Esophagus squamous epithelium (tissue), 5 donors: ENCODE measurements around the gene GABBR2. TPM values are rescaled to one million over a fixed set of nuclear protein-coding genes. Genes with fewer than 3 reads are reported as not detected.

Experiments
- DNase-seq: peaks from one replicate; lab custom pipeline; 2025; lab: John Stamatoyannopoulos, UW
- H3K27ac ChIP-seq, 4 donors: fragments of 200-600 bp; sonication (generic); one replicate each; pipeline ENCODE4 v1.5.1; 2016 to 2019; ENCODE audit warnings: mild to moderate bottlenecking in 1 of 4
- H3K27me3 ChIP-seq, 4 donors: fragments of 200-600 bp; sonication (generic); 1 replicate in 3 of 4; 2 replicates in 1 of 4; pipeline versions ENCODE4 v1.5.1 to v1.6.0; 2017 to 2021; ENCODE audit warnings: antibody characterized with exemption in 1 of 4
- H3K36me3 ChIP-seq, 3 donors: fragments of 200-600 bp; sonication (generic); one replicate each; pipeline ENCODE4 v1.5.1; 2016 to 2019
- H3K4me1 ChIP-seq, 3 donors: fragments of 200-600 bp; sonication (generic); one replicate each; pipeline ENCODE4 v1.5.1; 2017 to 2019
- H3K4me3 ChIP-seq, 4 donors: fragments of 200-600 bp; sonication (generic); 1 replicate in 3 of 4; 2 replicates in 1 of 4; pipeline ENCODE4 v1.5.1; 2016 to 2019; ENCODE audit warnings: mild to moderate bottlenecking in 2 of 4, moderate library complexity in 1 of 4
- H3K9me3 ChIP-seq, 3 donors: fragments of 200-600 bp; sonication (generic); one replicate each; pipeline ENCODE4 v1.5.1; 2016 to 2019
- CTCF ChIP-seq, 6 experiments: fragments of 450-650 bp in 4 of 6; fragments of 200-600 bp in 2 of 6; sonication (generic) in 2 of 6; IDR thresholded peaks; one replicate each; pipeline ENCODE4 v1.5.1; 2016 to 2019; ENCODE audit warnings: antibody characterized with exemption in 6 of 6, mild to moderate bottlenecking in 4 of 6, moderate library complexity in 4 of 6
- POLR2A ChIP-seq, 4 donors: fragments of 450-650 bp; IDR thresholded peaks; one replicate each; pipeline ENCODE4 v1.6.1; 2017; ENCODE audit warnings: antibody characterized with exemption in 4 of 4, mild to moderate bottlenecking in 4 of 4, moderate library complexity in 3 of 4
- WGBS, 2 donors: methylation state at CpG; one replicate each; pipeline ENCODE4 v1.1.5; 2018; 5-methylcytosine and 5-hydroxymethylcytosine counted together
- intact Hi-C: fragments of 100-400 bp; cut with DNase I; formaldehyde crosslinking; loops from one replicate; pipeline ENCODE4 v1.15.0; 2022
- total RNA-seq, 4 donors: library from RNA; depleted of rRNA; stranded (reverse); fragments of >200 nt; gene quantifications; one replicate each; pipeline ENCODE4 v1.1.0, GENCODE V29; 2016
- donor health status: DM: yes; HTN: yes; CAD: no.

The GABBR2 gene
- total RNA-seq, 4 donors from 2014 or later, result not detected

DNA sequence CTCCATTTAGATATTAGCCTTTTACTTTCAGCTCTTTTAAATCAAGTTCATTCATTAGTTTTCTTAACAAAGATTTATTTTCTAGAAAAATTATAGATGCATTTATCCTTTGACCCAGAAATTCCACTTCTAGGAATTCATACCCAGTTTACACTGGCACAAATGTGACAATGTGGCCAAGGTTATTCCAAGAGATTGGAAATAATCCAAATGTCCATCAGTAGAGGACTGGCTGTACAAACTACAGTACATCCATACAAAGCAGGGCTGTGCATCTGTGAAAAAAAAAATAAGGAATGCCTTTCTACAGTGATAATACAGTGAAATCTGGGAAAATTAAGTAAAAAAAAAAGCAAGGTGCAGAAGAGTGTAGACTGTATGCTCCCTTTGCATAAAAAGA is 149.2 kb downstream of the GABBR2 start:
- intact Hi-C loops, result no loop called here
- TF ChIP-seq CTCF (IDR thresholded peaks at IDR 0.05) (no peak), POLR2A (IDR thresholded peaks at IDR 0.05) (no peak)
- Histone ChIP-seq H3K4me3 (no peak overlapping the region), H3K9me3 (no peaks in the 10 kb centered on the region), H3K4me1 (no peaks in the 10 kb centered on the region), H3K36me3 (no peaks in the 10 kb centered on the region), H3K27ac (no peak overlapping the region), H3K27me3 (peaks cover 0 to 10% (median 0%) of the 10 kb centered on the region in 4 donors)
- no peak for DNase-seq

DNA sequence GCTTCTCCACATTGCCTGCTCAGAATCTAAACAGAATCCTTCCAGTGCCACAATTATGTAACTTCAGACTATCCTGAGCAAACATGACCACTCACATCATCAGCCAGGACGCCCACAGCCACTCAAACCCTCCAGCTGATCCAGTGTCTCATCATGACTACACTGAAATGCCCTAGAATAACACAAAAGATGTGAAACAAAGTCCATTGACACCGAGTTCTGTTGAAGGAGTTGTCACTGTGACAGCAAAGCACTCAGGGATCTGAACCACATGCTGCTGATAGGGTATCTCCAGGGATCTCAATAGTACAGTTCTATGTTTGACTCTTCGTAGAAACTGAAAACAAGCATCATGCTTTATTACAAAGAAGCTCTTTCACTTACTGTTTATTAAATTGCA is 150.2 kb downstream of the GABBR2 start:
- H3K27ac ChIP-seq, result no peak overlapping the region
- H3K4me3 ChIP-seq, result no peak overlapping the region
- 45 to 49% methylated on average over 3 of the region's 3 CpGs for WGBS, 2 donors
- intact Hi-C loops, result no loop called here
- H3K4me1 ChIP-seq, result no peaks in the 10 kb centered on the region
- TF ChIP-seq CTCF (IDR thresholded peaks at IDR 0.05) (no peak), POLR2A (IDR thresholded peaks at IDR 0.05) (no peak)
- no peaks in the 10 kb centered on the region for H3K36me3 ChIP-seq
- no peak for DNase-seq
- no peaks in the 10 kb centered on the region for H3K9me3 ChIP-seq
- H3K27me3 ChIP-seq, result peaks cover 0 to 10% (median 0%) of the 10 kb centered on the region in 4 donors

GRCh38 chr9:98556511-98556910 is 152.2 kb downstream of the GABBR2 start:
- Histone ChIP-seq H3K4me3 (no peak overlapping the region), H3K36me3 (no peaks in the 10 kb centered on the region), H3K27ac (no peak overlapping the region), H3K4me1 (no peaks in the 10 kb centered on the region), H3K27me3 (peaks cover 0 to 15% (median 0%) of the 10 kb centered on the region in 4 donors), H3K9me3 (no peaks in the 10 kb centered on the region)
- TF ChIP-seq POLR2A (IDR thresholded peaks at IDR 0.05), result no peak
- no peak for TF ChIP-seq CTCF (IDR thresholded peaks at IDR 0.05)
- intact Hi-C loops, result no loop called here
- 83 to 87% methylated on average over 10 of the region's 12 CpGs for WGBS, 2 donors
- DNase-seq, result no peak

DNA sequence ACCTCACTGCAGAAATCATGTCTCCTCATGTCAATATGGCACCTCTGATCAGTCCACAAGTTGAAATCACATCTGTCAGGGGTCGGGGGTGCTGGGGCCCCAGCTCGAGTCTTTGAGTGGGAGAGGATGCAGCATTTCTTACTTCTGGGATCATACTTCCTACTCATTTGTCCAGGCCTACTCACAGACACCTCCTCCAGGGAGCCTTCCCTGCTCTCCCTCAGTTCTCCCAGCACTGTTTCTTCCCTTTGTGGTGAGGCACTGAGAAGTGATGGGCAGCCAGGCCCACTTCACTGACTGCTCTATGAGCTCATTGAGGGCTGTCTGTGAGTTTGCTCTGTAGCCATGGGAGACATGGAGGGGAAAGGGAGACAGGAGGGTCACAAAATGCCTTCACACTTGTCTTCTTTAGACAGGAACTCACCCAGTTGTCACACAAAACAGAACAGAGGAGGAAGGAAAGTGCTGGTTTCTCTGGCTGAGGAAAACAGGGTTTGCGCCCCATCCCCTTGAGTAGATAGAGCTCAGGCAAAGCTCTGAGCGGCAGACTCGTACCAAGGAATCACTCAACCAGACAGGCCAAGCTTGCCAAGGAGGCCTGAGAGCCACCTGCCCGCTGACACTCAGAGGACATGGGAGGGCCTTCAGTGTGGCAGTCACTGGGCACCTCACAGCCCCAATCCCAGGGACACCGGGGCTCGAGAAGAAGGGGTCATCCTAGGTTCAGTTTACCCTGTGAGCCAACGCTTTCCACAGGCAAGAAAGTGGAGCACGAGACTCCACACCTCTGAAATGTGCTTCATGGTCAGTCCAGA is 152.9 kb downstream of the GABBR2 start:
- H3K4me1 ChIP-seq, result no peaks in the 10 kb centered on the region
- no peaks in the 10 kb centered on the region for H3K36me3 ChIP-seq
- no peak overlapping the region for H3K27ac ChIP-seq
- no peak overlapping the region for H3K4me3 ChIP-seq
- no peaks in the 10 kb centered on the region for H3K9me3 ChIP-seq
- no peak for TF ChIP-seq POLR2A (IDR thresholded peaks at IDR 0.05)
- no peak for TF ChIP-seq CTCF (IDR thresholded peaks at IDR 0.05)
- no peak for DNase-seq
- intact Hi-C loops, result no loop called here
- peaks cover 0 to 15% (median 0%) of the 10 kb centered on the region in 4 donors for H3K27me3 ChIP-seq
- WGBS, 2 donors, result 65 to 82% methylated on average over 5 to 7 of the region's 10 CpGs

DNA sequence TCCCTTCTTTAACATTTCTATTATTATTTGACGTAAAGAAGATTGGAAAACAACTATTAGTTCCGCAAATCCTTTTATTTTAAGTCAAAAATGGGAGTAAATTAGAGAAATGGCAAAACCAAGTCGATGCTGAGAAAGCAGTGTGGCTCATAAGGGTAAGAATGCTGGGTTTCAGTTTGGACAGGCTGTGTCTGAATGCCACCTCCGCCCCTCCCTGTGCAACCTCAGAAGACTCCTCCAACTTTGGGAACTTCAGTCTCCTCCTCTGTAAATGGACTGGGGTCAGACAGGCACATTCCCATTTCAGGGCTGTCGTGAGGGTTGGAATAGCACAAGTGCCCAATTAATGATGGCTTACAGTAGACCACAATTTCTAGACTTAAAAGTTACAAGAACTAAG is 154.0 kb downstream of the GABBR2 start:
- WGBS, 2 donors, result 66 to 73% methylated on average over 5 of the region's 5 CpGs
- Histone ChIP-seq H3K27ac (no peak overlapping the region), H3K9me3 (no peaks in the 10 kb centered on the region), H3K4me1 (no peaks in the 10 kb centered on the region), H3K4me3 (no peak overlapping the region), H3K36me3 (no peaks in the 10 kb centered on the region), H3K27me3 (peaks cover 0 to 18% (median 0%) of the 10 kb centered on the region in 4 donors)
- no peak for TF ChIP-seq POLR2A (IDR thresholded peaks at IDR 0.05)
- TF ChIP-seq CTCF (IDR thresholded peaks at IDR 0.05), result no peak
- no peak for DNase-seq
- intact Hi-C loops, result no loop called here
